Measurements from ENCODE around the gene ARHGAP24.

DNA sequence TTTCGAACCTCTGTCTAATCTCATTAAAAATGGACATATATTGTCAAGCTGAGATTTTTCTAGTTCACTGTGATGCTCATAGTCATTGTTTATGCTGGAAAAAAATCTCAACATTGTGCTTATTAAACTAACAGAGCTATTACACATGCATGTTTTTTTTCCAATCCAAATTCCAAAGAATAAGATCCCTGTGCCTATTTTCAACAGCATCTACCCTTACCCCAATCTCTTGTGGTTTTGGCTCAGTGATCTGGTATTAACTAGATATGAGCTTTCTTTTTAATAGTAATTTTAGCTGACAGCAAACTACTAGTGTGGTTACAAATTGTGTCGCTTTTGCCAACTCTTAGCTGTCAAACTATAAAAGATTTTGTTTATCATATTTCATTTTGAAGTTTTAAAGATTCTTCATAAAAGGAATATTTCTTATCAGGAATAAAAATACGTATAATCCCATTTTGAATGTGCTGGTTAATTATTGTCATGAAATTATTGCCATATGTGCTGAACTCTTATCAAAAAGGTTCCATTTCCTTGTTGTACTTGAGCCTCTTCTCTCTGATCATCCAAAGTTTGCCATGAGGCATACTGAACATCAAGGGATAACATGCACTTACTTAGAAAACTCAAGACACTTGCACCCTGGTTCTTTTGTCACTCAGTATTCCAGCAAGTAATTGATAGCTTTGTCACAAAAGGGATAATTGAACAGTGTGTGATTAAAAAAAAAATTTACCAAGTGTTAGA, 241.2 kb downstream of the ARHGAP24 start:
- TF ChIP-seq, protein P1, sequence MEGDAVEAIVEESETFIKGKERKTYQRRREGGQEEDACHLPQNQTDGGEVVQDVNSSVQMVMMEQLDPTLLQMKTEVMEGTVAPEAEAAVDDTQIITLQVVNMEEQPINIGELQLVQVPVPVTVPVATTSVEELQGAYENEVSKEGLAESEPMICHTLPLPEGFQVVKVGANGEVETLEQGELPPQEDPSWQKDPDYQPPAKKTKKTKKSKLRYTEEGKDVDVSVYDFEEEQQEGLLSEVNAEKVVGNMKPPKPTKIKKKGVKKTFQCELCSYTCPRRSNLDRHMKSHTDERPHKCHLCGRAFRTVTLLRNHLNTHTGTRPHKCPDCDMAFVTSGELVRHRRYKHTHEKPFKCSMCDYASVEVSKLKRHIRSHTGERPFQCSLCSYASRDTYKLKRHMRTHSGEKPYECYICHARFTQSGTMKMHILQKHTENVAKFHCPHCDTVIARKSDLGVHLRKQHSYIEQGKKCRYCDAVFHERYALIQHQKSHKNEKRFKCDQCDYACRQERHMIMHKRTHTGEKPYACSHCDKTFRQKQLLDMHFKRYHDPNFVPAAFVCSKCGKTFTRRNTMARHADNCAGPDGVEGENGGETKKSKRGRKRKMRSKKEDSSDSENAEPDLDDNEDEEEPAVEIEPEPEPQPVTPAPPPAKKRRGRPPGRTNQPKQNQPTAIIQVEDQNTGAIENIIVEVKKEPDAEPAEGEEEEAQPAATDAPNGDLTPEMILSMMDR (IDR thresholded peaks at IDR 0.05), result no peak
- TF ChIP-seq POLR2A (IDR thresholded peaks at IDR 0.05), result no peak
